HG03520 (cell line): ENCODE data around the gene VIT.
"Not testable (repeated sequence)": the region's sequence is repeated elsewhere in the genome, so short reads cannot be mapped to it uniquely, and the experiment has no call there.

Source experiments
- ATAC-seq: cut with Tn5 transposase; IDR thresholded peaks from one replicate; pipeline ENCODE4 v1.9.1; 2021; ENCODE audit warnings: mild to moderate bottlenecking, moderate library complexity; ENCODE audit not compliant: unreplicated experiment

The VIT gene

GRCh38 chr2:36801088-36801487 is 104.6 kb downstream of the VIT start:
- ATAC-seq: no peak

GRCh38 chr2:36802952-36803351 is 106.4 kb downstream of the VIT start:
- ATAC-seq: no peak

GRCh38 chr2:36805635-36806224 is 109.2 kb downstream of the VIT start:
- no peak for ATAC-seq

GRCh38 chr2:36807223-36807886 is 110.8 kb downstream of the VIT start:
- no peak for ATAC-seq

- no peak for ATAC-seq
Observed at GRCh38 chr2:36808386-36809068, 112.0 kb downstream of the VIT start.

GRCh38 chr2:36809069-36809445 is 112.5 kb downstream of the VIT start:
- no peak for ATAC-seq

- no peak for ATAC-seq
Observed at GRCh38 chr2:36811071-36811470, 114.6 kb downstream of the VIT start.

GRCh38 chr2:36812196-36812595 is 115.7 kb downstream of the VIT start:
- no peak for ATAC-seq

GRCh38 chr2:36818542-36818941 is 122.0 kb downstream of the VIT start:
- no peak for ATAC-seq

GRCh38 chr2:36819095-36819711 is 122.7 kb downstream of the VIT start:
- ATAC-seq: no peak

GRCh38 chr2:36820942-36821605 is 124.6 kb downstream of the VIT start:
- no peak for ATAC-seq

GRCh38 chr2:36823862-36824261 is 127.4 kb downstream of the VIT start:
- ATAC-seq: no peak

- no peak for ATAC-seq
Observed at GRCh38 chr2:36824273-36824672, 127.8 kb downstream of the VIT start.

GRCh38 chr2:36824683-36825082 is 128.2 kb downstream of the VIT start:
- ATAC-seq: not testable (repeated sequence)

- no peak for ATAC-seq
Observed at GRCh38 chr2:36831185-36831584, 134.7 kb downstream of the VIT start.

- ATAC-seq: no peak
Observed at GRCh38 chr2:36834203-36834602, 137.7 kb downstream of the VIT start.

- ATAC-seq: no peak
Observed at GRCh38 chr2:36834731-36835524, 138.4 kb downstream of the VIT start.

GRCh38 chr2:36839976-36840617 is 143.6 kb downstream of the VIT start:
- ATAC-seq: no peak

GRCh38 chr2:36843838-36844237 is 147.3 kb downstream of the VIT start:
- no peak for ATAC-seq

- no peak for ATAC-seq
Observed at GRCh38 chr2:36849265-36849664, 152.8 kb downstream of the VIT start.
